Trophoblast cell (in vitro differentiated cells and primary cell): Measurements from ENCODE around the gene PPP1R13B.

ENCODE experiments used
- DNase-seq, 2 donors: peaks; one replicate each; pipeline ENCODE4 v3.0.0-alpha.2; 2016
- H2AFZ ChIP-seq: 2 replicates; pipeline ENCODE4 v1.6.1; 2013; ENCODE audit warnings: low read length, moderate library complexity, mild to moderate bottlenecking; ENCODE audit not compliant: insufficient read depth, poor library complexity
- H2AK5ac ChIP-seq: 2 replicates; pipeline ENCODE4 v1.6.1; 2013; ENCODE audit warnings: mild to moderate bottlenecking, low read length
- H2BK120ac ChIP-seq: 2 replicates; pipeline ENCODE4 v1.6.1; 2013; ENCODE audit warnings: low read length, mild to moderate bottlenecking, moderate library complexity; ENCODE audit not compliant: insufficient read depth, poor library complexity
- H2BK12ac ChIP-seq: 2 replicates; pipeline ENCODE4 v1.6.1; 2013; ENCODE audit warnings: mild to moderate bottlenecking, low read length, moderate library complexity
- H2BK5ac ChIP-seq: 2 replicates; pipeline ENCODE4 v1.6.1; 2013; ENCODE audit warnings: low read length, low read depth, moderate library complexity, mild to moderate bottlenecking; ENCODE audit not compliant: poor library complexity
- H3K14ac ChIP-seq: 2 replicates; pipeline ENCODE4 v1.6.1; 2013; ENCODE audit warnings: mild to moderate bottlenecking, low read length
- H3K18ac ChIP-seq: 2 replicates; pipeline ENCODE4 v1.6.1; 2013; ENCODE audit warnings: mild to moderate bottlenecking, low read length
- H3K23ac ChIP-seq: 2 replicates; pipeline ENCODE4 v1.6.1; 2013; ENCODE audit warnings: low read length
- H3K27ac ChIP-seq: 2 replicates; pipeline ENCODE4 v1.5.1; 2013; ENCODE audit warnings: low read depth, mild to moderate bottlenecking, inconsistent platforms, low read length, moderate library complexity
- H3K27me3 ChIP-seq: 2 replicates; pipeline ENCODE4 v1.6.1; 2013; ENCODE audit warnings: inconsistent platforms, mild to moderate bottlenecking, low read length, moderate library complexity; ENCODE audit not compliant: insufficient read depth
- H3K36me3 ChIP-seq, 2 experiments: 1 replicate in 1 of 2; 2 replicates in 1 of 2; pipeline ENCODE4 v1.6.1; 2013; ENCODE audit warnings: low read length in 2 of 2, mild to moderate bottlenecking in 2 of 2, moderate library complexity in 1 of 2; ENCODE audit not compliant: insufficient read depth in 2 of 2, control insufficient read depth in 1 of 2
- H3K4ac ChIP-seq: 2 replicates; pipeline ENCODE4 v1.6.1; 2013; ENCODE audit warnings: low read depth, mild to moderate bottlenecking, low read length, moderate library complexity
- H3K4me1 ChIP-seq, 2 experiments: 1 replicate in 1 of 2; 2 replicates in 1 of 2; pipeline ENCODE4 v1.6.1; 2013; ENCODE audit warnings: low read length in 2 of 2, mild to moderate bottlenecking in 2 of 2, moderate library complexity in 1 of 2; ENCODE audit not compliant: insufficient read depth in 2 of 2, control insufficient read depth in 1 of 2
- H3K4me2 ChIP-seq: 2 replicates; pipeline ENCODE4 v1.6.1; 2013; ENCODE audit warnings: inconsistent platforms, mild to moderate bottlenecking, low read length, moderate library complexity
- H3K4me3 ChIP-seq: 2 replicates; pipeline ENCODE4 v1.5.1; 2013; ENCODE audit warnings: mild to moderate bottlenecking, low read depth, low read length, inconsistent platforms
- H3K79me1 ChIP-seq: one replicate; pipeline ENCODE4 v1.6.1; 2013; ENCODE audit warnings: low read length
- H3K79me2 ChIP-seq: 2 replicates; pipeline ENCODE4 v1.6.1; 2013; ENCODE audit warnings: low read length, mild to moderate bottlenecking; ENCODE audit not compliant: control insufficient read depth, insufficient read depth, poor library complexity
- H3K9ac ChIP-seq: 2 replicates; pipeline ENCODE4 v1.6.1; 2013; ENCODE audit warnings: mild to moderate bottlenecking, low read length
- H3K9me3 ChIP-seq: 2 replicates; pipeline ENCODE4 v1.6.1; 2013; ENCODE audit warnings: low read depth, mild to moderate bottlenecking, control low read depth, inconsistent platforms, low read length; ENCODE audit not compliant: insufficient read depth
- H4K12ac ChIP-seq: 2 replicates; pipeline ENCODE4 v1.6.1; 2013; ENCODE audit warnings: low read depth, mild to moderate bottlenecking, low read length, moderate library complexity
- H4K8ac ChIP-seq: 2 replicates; pipeline ENCODE4 v1.6.1; 2013; ENCODE audit warnings: low read depth, mild to moderate bottlenecking, low read length, moderate library complexity
- H4K91ac ChIP-seq: one replicate; pipeline ENCODE4 v1.6.1; 2013; ENCODE audit warnings: low read depth, mild to moderate bottlenecking, low read length, moderate library complexity
- WGBS: extraction: QIAGEN DNeasy Blood & Tissue Kit; methylation state at CpG from one replicate; pipeline ENCODE4 v1.1.7; 2013; ENCODE audit warnings: missing lambda C conversion rate; ENCODE audit not compliant: insufficient read length, insufficient coverage; ENCODE audit errors: extremely low coverage; 5-methylcytosine and 5-hydroxymethylcytosine counted together

Gene PPP1R13B

DNA sequence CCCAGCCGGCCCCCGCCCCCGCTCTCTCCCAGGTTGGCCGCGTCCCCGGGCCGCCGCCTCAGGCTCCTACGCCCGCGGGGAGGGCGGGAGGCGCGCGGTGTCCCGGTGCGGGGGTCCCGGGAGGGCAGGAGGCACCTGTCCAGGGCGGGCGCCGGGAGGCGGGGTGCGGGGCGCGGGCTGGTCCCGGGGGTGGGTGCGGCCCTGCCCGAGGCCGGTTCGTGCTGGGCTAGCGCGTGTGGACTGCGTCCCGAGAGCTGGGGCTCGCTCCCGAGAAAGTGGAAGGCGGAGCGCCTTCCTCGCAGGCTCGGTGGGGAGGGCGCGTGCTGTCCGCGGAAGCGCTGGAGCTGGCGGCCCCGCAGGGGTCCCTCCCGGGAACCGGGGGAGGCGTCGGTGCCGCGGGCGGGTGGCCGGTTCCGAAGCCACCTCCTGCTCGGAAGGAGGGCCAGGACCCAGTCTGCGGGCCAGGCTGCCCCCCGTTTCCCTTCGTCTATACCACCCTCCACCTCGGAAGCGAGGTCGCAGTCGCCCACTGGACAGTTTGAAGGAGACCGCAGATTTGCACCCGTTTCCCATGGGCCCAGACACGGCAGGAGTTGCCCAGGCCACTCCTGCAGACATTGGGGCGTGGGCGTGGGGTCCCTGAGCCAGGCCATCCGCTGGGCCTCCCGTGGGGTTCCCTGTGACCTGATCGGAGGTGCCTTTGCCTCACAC, 131.1 kb downstream of the PPP1R13B start:
- H2BK12ac ChIP-seq, result no peak overlapping the region
- H4K91ac ChIP-seq, result peak overlapping the region; percentile 75
- no peak overlapping the region for H2AK5ac ChIP-seq
- H2BK120ac ChIP-seq, result no peak overlapping the region
- peaks cover 14% of the 10 kb centered on the region for H3K79me2 ChIP-seq
- peaks cover 5% of the 10 kb centered on the region for H3K79me1 ChIP-seq
- peak overlapping the region; percentile 42 for H4K8ac ChIP-seq
- peak in 1 of 2 donors; percentile 28 for DNase-seq
- H3K18ac ChIP-seq, result peak overlapping the region; percentile 78
- peaks cover 7 to 18% of the 10 kb centered on the region in 2 experiments for H3K4me1 ChIP-seq
- H3K4me2 ChIP-seq, result peak overlapping the region; percentile 92
- H3K23ac ChIP-seq, result no peak overlapping the region
- H3K36me3 ChIP-seq, result peaks cover 5 to 7% of the 10 kb centered on the region in 2 experiments
- H3K14ac ChIP-seq, result peak overlapping the region; percentile 59
- WGBS, result no CpG with 5 or more reads among the region's 72 CpGs
- no peaks in the 10 kb centered on the region for H3K9me3 ChIP-seq
- no peak overlapping the region for H2BK5ac ChIP-seq
- H3K27me3 ChIP-seq, result no peaks in the 10 kb centered on the region
- H3K4me3 ChIP-seq, result peak overlapping the region; percentile 97
- peak overlapping the region; percentile 39 for H4K12ac ChIP-seq
- H3K9ac ChIP-seq, result peak overlapping the region; percentile 80
- H3K27ac ChIP-seq, result no peak overlapping the region
- H2AFZ ChIP-seq, result no peak overlapping the region
- H3K4ac ChIP-seq, result peak overlapping the region; percentile 73

DNA sequence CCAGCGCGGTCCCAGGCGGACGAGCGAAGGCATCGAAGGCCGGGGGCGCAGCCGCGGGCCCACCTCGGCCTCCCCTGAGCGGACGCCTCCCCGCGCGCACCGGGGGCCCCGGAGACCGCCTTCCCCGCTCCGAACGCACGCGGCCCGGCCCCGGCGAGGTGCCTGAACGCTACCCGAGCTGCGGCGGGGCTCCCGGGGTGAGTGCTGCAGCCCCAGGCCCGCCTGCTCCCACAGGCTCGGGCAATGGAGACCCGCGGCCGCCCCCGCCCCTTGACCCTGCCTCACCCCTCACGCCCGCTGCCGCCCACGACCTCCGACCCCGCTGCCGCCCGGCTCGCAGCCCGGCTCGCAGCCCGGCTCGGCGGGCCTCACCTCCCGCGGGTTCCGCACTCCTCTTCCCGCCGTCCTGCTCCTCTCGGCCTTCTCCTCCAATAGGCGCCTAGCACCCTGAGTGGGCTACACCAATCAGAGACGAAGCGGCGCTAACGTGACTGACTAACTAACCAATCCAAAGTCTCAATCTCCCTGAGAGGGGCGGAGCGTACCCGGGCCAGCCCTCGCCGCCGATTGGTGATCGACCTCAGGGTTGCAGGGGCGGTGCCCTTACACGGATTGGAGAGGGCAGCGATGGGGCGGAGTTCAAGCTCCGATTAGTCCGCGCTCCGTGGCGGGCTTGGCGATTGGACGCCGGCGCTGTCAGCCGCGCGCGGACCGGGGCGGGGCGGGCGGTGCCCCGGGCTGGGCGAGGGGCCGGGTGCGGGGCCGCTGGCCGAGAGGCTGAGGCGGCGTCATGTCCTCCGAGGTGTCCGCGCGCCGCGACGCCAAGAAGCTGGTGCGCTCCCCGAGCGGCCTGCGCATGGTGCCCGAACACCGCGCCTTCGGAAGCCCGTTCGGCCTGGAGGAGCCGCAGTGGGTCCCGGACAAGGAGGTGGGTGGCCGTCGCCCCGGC, 132.0 kb downstream of the PPP1R13B start, which contains the start of the genes XRCC3 and ZFYVE21:
XRCC3 (minus strand) TSS at position 400 of the 949 bp plus-strand sequence. CDS start 4,364 bp downstream, outside the sequence.
ZFYVE21 (plus strand) TSS at position 759 of the 949 bp plus-strand sequence; CDS start at position 791, 32 bp downstream.
- Histone ChIP-seq H3K4ac (peak within 1 kb of the TSS; percentile 73), H3K14ac (peak within 1 kb of the TSS; percentile 85), H2BK120ac (peak within 1 kb of the TSS; percentile 75), H3K9me3 (no peaks in the 10 kb centered on the region), H3K9ac (peak within 1 kb of the TSS; percentile 80), H4K91ac (peak within 1 kb of the TSS; percentile 85), H3K4me2 (peak within 1 kb of the TSS; percentile 92), H3K27ac (peak within 1 kb of the TSS; percentile 15), H4K8ac (peak within 1 kb of the TSS; percentile 83), H3K27me3 (no peaks in the 10 kb centered on the region), H3K4me1 (peaks cover 7 to 18% of the 10 kb centered on the region in 2 experiments), H2BK5ac (peak within 1 kb of the TSS; percentile 67), H3K79me2 (peaks cover 14% of the 10 kb centered on the region), H3K36me3 (peaks cover 5 to 7% of the 10 kb centered on the region in 2 experiments), H3K18ac (peak within 1 kb of the TSS; percentile 78), H3K23ac (no peak within 1 kb of the TSS), H2AK5ac (peak within 1 kb of the TSS; percentile 65), H3K79me1 (peaks cover 5% of the 10 kb centered on the region), H4K12ac (peak within 1 kb of the TSS; percentile 87), H3K4me3 (peak within 1 kb of the TSS; percentile 97), H2BK12ac (no peak within 1 kb of the TSS), H2AFZ (peak within 1 kb of the TSS; percentile 84)
- peak; percentile 100 for DNase-seq
- no CpG with 5 or more reads among the region's 121 CpGs for WGBS

DNA sequence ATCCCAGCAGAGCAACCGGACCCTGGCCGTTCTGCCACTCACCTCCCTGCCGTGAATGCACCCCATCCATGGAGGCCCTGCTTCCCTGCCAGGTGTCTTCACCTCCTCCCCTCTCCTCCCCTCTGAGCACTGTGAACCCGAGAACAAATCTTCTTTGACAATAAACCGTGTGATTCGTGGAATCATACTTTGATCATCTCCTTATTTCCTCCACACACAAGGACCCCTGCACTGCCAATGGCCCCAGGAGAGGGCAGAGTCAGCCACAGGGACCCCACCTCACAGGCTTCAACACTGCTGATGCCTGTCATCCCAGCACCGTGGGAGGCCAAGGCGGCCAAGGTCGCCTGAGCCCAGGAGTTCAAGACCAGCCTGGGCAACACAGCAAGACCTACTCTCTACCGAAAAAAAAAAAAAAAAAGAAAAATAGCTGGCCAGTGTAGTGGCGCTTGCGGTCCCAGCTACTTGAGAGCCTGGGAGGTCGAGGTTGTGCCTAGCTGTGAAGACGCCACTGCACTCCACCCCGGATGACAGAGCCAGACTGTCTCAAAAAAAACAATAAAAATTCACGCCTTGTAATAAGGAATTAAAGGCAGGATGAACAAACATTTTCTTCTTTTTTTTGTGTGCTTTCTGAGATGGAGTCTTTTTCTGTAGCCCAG, 133.2 kb downstream of the PPP1R13B start:
- no peak overlapping the region for H4K8ac ChIP-seq
- no peak overlapping the region for H2BK120ac ChIP-seq
- no peaks in the 10 kb centered on the region for H3K9me3 ChIP-seq
- no peak overlapping the region for H2BK12ac ChIP-seq
- H3K14ac ChIP-seq, result no peak overlapping the region
- no peak overlapping the region for H3K18ac ChIP-seq
- H3K4me3 ChIP-seq, result no peak overlapping the region
- H2AK5ac ChIP-seq, result no peak overlapping the region
- peak overlapping the region; percentile 11 for H3K4me2 ChIP-seq
- H3K79me1 ChIP-seq, result peaks cover 5% of the 10 kb centered on the region
- peak overlapping the region; percentile 10 for H3K4ac ChIP-seq
- H4K12ac ChIP-seq, result no peak overlapping the region
- DNase-seq, result no peak
- WGBS, result no CpG with 5 or more reads among the region's 16 CpGs
- no peak overlapping the region for H2AFZ ChIP-seq
- H3K79me2 ChIP-seq, result peaks cover 14% of the 10 kb centered on the region
- H3K9ac ChIP-seq, result no peak overlapping the region
- H3K27me3 ChIP-seq, result no peaks in the 10 kb centered on the region
- peaks cover 7 to 18% of the 10 kb centered on the region in 2 experiments for H3K4me1 ChIP-seq
- peaks cover 15 to 17% of the 10 kb centered on the region in 2 experiments for H3K36me3 ChIP-seq
- no peak overlapping the region for H3K23ac ChIP-seq
- no peak overlapping the region for H4K91ac ChIP-seq
- H3K27ac ChIP-seq, result no peak overlapping the region
- no peak overlapping the region for H2BK5ac ChIP-seq
